GM12873 (cell line): ENCODE measurements around the gene CAPG.

Source experiments
- TF ChIP-seq, protein P1 (sequence below): IDR thresholded peaks from 2 replicates; pipeline ENCODE4 v1.5.1; 2012; ENCODE audit warnings: low read depth, mild to moderate bottlenecking, moderate library complexity, low read length, control low read depth; ENCODE audit not compliant: insufficient read depth; ENCODE audit errors: missing control alignments

The CAPG gene

DNA sequence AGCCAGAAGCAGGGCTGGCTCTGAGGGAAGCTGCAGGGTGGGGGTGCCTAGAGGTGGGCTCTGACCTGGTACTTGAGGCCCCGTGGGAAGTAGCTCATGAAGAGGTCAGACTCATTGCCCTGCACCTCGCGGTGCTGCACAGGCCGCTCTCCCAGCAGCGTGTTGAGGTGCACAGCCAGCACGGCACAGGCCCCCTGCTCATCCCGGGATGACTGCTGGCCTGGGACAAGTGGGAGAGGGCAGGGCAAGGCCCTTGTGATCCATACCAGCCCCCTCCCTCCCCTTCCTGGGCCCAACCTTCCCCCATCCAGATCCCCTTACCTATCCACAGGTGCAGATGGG lies 8.7 kb downstream of the CAPG start:
- TF ChIP-seq, protein P1, sequence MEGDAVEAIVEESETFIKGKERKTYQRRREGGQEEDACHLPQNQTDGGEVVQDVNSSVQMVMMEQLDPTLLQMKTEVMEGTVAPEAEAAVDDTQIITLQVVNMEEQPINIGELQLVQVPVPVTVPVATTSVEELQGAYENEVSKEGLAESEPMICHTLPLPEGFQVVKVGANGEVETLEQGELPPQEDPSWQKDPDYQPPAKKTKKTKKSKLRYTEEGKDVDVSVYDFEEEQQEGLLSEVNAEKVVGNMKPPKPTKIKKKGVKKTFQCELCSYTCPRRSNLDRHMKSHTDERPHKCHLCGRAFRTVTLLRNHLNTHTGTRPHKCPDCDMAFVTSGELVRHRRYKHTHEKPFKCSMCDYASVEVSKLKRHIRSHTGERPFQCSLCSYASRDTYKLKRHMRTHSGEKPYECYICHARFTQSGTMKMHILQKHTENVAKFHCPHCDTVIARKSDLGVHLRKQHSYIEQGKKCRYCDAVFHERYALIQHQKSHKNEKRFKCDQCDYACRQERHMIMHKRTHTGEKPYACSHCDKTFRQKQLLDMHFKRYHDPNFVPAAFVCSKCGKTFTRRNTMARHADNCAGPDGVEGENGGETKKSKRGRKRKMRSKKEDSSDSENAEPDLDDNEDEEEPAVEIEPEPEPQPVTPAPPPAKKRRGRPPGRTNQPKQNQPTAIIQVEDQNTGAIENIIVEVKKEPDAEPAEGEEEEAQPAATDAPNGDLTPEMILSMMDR = no peak

DNA sequence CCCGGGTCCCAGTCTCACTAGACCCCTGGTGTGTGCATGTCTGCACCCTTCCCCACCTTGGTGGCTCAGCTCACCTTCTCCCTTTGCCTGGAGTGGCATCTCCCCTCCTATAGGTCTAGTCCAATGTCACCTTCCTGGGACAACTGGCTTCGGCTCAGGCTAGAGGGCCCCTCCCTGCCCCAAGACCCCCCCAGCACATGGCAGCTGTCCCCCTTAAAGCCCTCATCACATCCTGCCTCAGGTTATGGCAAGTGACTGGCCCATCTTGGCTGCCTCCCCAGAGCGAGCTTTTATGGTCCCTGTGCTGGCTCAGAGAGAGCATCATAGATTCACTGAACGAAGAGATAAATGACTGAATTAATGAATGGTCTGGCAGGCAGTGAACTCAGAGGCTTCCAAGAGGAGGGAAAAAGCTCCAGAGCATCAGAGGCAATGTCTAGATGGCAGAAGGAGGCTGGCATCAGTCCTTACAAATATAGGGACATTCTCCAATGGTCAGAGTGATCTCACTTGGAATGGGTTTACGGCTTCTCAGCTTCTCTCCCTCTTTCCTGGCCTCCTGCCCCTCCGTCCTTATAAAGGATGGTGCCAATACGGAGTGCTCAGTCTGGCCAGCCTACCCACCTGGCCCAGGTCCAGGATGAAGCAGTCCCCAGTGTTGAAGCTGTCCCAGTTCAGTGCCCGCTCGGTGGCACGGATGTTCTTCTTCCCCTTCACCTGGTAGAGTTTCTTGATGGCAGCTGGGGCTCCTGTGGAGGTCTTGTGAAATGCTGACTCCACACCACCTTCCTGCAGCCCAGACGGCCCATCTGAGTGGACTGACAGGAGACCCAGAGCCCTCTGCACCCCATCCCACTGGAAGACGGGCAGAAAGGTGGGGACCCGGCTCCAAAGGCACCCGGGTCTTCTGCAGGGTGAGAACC lies 9.4 kb downstream of the CAPG start:
- TF ChIP-seq, protein P1 = no peak

- TF ChIP-seq, protein P1 = no peak
Measured at GRCh38 chr2:85400023-85400422, 10.1 kb downstream of the CAPG start.

- TF ChIP-seq, protein P1 = no peak
Measured at GRCh38 chr2:85399183-85399455, 11.0 kb downstream of the CAPG start.

GRCh38 chr2:85398426-85399182 lies 11.6 kb downstream of the CAPG start:
- TF ChIP-seq, protein P1 = no peak

- TF ChIP-seq, protein P1 = no peak
Measured at GRCh38 chr2:85397925-85398331, 12.2 kb downstream of the CAPG start.
